HG03439 (cell line): Measurements from ENCODE around the gene MXRA5.
"Not testable (repeated sequence)": the region's sequence is repeated elsewhere in the genome, so short reads cannot be mapped to it uniquely, and the experiment has no call there.

ENCODE experiments used
- ATAC-seq: cut with Tn5 transposase; IDR thresholded peaks from one replicate; pipeline ENCODE4 v1.9.1; 2021; ENCODE audit warnings: mild to moderate bottlenecking, moderate library complexity; ENCODE audit not compliant: unreplicated experiment

The MXRA5 gene

GRCh38 chrX:3345281-3346191 lies 916 bp downstream of the MXRA5 start:
- ATAC-seq, result no peak

- not testable (repeated sequence) for ATAC-seq
Measured at GRCh38 chrX:3343569-3343968, 2.9 kb downstream of the MXRA5 start.

GRCh38 chrX:3340016-3340415 lies 6.4 kb downstream of the MXRA5 start:
- ATAC-seq, result no peak

GRCh38 chrX:3326681-3327080 lies 19.8 kb downstream of the MXRA5 start:
- ATAC-seq, result no peak

- no peak for ATAC-seq
Measured at GRCh38 chrX:3320471-3321046, 25.9 kb downstream of the MXRA5 start.

- ATAC-seq, result no peak
Measured at GRCh38 chrX:3317191-3317718, 29.2 kb downstream of the MXRA5 start.

- no peak for ATAC-seq
Measured at GRCh38 chrX:3312109-3312508, 34.3 kb downstream of the MXRA5 start.

GRCh38 chrX:3307881-3308280 lies 38.6 kb downstream of the MXRA5 start:
- ATAC-seq, result no peak

- no peak for ATAC-seq
Measured at GRCh38 chrX:3299636-3300035, 46.8 kb downstream of the MXRA5 start.

- ATAC-seq, result no peak
Measured at GRCh38 chrX:3295731-3296130, 50.7 kb downstream of the MXRA5 start.

- ATAC-seq, result no peak
Measured at GRCh38 chrX:3293251-3293650, 53.2 kb downstream of the MXRA5 start.

- no peak for ATAC-seq
Measured at GRCh38 chrX:3290561-3290960, 55.9 kb downstream of the MXRA5 start.

- ATAC-seq, result no peak
Measured at GRCh38 chrX:3286196-3286945, 60.1 kb downstream of the MXRA5 start.

- ATAC-seq, result no peak
Measured at GRCh38 chrX:3280706-3281105, 65.7 kb downstream of the MXRA5 start.

GRCh38 chrX:3273668-3274067 lies 72.8 kb downstream of the MXRA5 start:
- ATAC-seq, result not testable (repeated sequence)

GRCh38 chrX:3271834-3272186 lies 74.6 kb downstream of the MXRA5 start:
- ATAC-seq, result no peak

GRCh38 chrX:3271183-3271833 lies 75.1 kb downstream of the MXRA5 start:
- ATAC-seq, result no peak

- no peak for ATAC-seq
Measured at GRCh38 chrX:3268829-3269228, 77.6 kb downstream of the MXRA5 start.

- ATAC-seq, result no peak
Measured at GRCh38 chrX:3263681-3264126, 82.7 kb downstream of the MXRA5 start.

- ATAC-seq, result no peak
Measured at GRCh38 chrX:3262901-3263300, 83.6 kb downstream of the MXRA5 start.
